Stimulated activated naive CD8-positive, alpha-beta T cell treated with anti-CD3 and anti-CD28 coated beads, Interleukin-15, amount 100 ng/mL, for 72 hours (primary cell): Measurements from ENCODE around the gene GNAL.

ENCODE experiments used
- ATAC-seq: fragments of 150-1000 bp; cut with Tn5 transposase; 2 replicates; pipeline ENCODE4 v1.10.0; 2021; ENCODE audit warnings: mild to moderate bottlenecking, moderate library complexity
- DNase-seq, 2 donors: peaks; one replicate each; pipeline ENCODE4 v3.0.0; 2021 to 2022
- H3K27ac Mint-ChIP-seq, 2 donors: one replicate each; pipeline ENCODE4 v1.8.0; 2022; ENCODE audit warnings: mild to moderate bottlenecking in 2 of 2, mixed read lengths in 2 of 2, moderate library complexity in 2 of 2
- H3K27me3 Mint-ChIP-seq: one replicate; pipeline ENCODE4 v1.8.0; 2022; ENCODE audit warnings: mixed read lengths
- H3K4me1 Mint-ChIP-seq: one replicate; pipeline ENCODE4 v1.8.0; 2022; ENCODE audit warnings: mild to moderate bottlenecking, mixed read lengths
- H3K4me3 Mint-ChIP-seq, 2 donors: one replicate each; pipeline ENCODE4 v1.8.0; 2022; ENCODE audit warnings: mild to moderate bottlenecking in 2 of 2, mixed read lengths in 2 of 2, moderate library complexity in 1 of 2
- H3K9me3 Mint-ChIP-seq, 2 donors: one replicate each; pipeline ENCODE4 v1.8.0; 2022; ENCODE audit warnings: mixed read lengths in 2 of 2

The GNAL gene

DNA sequence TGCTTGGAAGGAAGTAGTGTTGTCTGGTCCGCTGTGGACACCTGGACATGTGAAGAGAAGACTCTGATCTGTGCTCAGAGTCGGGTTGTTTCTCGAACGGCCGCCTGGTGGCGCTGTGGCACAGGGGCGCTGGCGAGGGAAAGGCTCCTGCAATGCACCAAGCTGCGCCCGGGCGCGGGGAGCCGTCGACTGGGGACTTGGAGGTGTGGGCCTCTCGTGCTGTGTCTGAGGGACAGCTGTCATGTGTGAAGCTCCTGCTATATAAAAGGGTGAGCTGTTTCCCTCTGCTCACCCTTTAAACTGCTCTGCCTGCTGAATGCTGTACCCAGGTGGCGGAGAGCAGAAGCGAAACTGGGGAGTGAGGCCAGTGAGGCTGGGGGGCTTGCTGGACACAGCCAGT, 44.0 kb downstream of the GNAL start:
- DNase-seq (peak; percentile 66 to 67), ATAC-seq (peak; percentile 86)
- no peak overlapping the region for H3K27ac Mint-ChIP-seq
- H3K9me3 Mint-ChIP-seq, result no peaks in the 10 kb centered on the region
- H3K4me1 Mint-ChIP-seq, result no peaks in the 10 kb centered on the region
- H3K4me3 Mint-ChIP-seq, result peak overlapping the region in 1 of 2 donors; percentile 52
- H3K27me3 Mint-ChIP-seq, result peaks cover 42% of the 10 kb centered on the region

GRCh38 chr18:11736656-11737055, 47.6 kb downstream of the GNAL start:
- H3K27me3 Mint-ChIP-seq, result peaks cover 49% of the 10 kb centered on the region
- no peak overlapping the region for H3K27ac Mint-ChIP-seq
- DNase-seq, result no peak
- no peaks in the 10 kb centered on the region for H3K4me1 Mint-ChIP-seq
- no peaks in the 10 kb centered on the region for H3K9me3 Mint-ChIP-seq
- H3K4me3 Mint-ChIP-seq, result no peak overlapping the region
- ATAC-seq, result no peak

DNA sequence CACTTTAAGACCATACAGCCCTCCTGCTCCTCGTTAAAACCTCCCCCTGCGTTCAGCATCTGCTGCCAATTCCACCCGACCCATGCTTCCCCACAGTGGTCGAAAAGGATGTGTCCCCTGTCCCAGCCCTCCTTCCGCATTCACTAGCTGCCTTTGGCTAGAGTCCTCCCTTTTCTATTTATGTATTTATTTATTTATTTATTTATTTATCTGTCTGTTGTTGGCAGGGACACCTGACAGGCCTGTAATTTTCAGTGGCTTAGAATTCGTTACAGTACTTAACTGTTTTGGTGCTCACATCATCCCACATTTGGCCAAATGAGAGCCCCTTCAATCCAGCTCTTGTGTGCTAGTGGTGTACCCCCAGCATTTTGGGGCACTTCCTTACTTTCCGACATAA, 50.8 kb downstream of the GNAL start:
- ATAC-seq (no peak), DNase-seq (no peak)
- Mint-ChIP-seq H3K27ac (peak overlapping the region in 1 of 2 donors; percentile 30), H3K9me3 (no peaks in the 10 kb centered on the region), H3K27me3 (peaks cover 28% of the 10 kb centered on the region), H3K4me1 (no peaks in the 10 kb centered on the region), H3K4me3 (no peak overlapping the region)

- Mint-ChIP-seq H3K27me3 (peaks cover 24% of the 10 kb centered on the region), H3K4me3 (no peak overlapping the region), H3K27ac (no peak overlapping the region), H3K4me1 (no peaks in the 10 kb centered on the region), H3K9me3 (no peaks in the 10 kb centered on the region)
- DNase-seq (no peak), ATAC-seq (no peak)
These were observed 51.4 kb downstream of the GNAL start for GRCh38 chr18:11740461-11740860.

DNA sequence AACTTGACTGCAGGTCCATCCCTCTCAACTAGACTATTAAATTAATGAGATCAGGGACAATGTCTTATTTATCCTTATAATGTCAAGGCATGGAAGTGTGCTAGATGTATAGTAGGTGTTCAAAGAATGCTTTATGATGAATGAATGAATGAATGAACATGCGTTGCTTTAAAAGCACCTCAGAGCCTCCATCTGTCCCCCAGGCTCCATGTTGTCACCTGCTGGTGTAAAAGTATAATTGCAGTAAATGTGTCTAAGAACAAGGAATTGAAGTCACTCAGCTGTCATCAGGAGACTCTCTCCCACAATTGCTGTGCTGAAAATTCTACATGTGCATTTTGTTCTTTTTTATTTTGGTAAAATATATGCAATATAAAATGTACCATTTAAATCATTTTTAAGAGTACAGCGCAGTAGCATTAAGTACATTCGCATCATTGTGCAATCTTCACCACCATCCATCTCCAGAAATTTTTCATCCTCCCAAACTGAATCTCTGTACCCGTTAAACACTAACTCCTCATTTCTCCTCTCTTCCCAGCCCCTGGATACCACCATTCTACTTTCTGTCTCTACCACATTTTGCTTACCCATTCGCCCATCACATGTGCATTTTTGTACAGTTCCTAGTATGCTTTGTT, 52.6 kb downstream of the GNAL start:
- H3K4me1 Mint-ChIP-seq, result no peaks in the 10 kb centered on the region
- no peak overlapping the region for H3K27ac Mint-ChIP-seq
- DNase-seq (no peak), ATAC-seq (peak; percentile 37)
- H3K9me3 Mint-ChIP-seq, result no peaks in the 10 kb centered on the region
- H3K4me3 Mint-ChIP-seq, result no peak overlapping the region
- H3K27me3 Mint-ChIP-seq, result peaks cover 24% of the 10 kb centered on the region

- H3K27ac Mint-ChIP-seq, result no peak overlapping the region
- peaks cover 28% of the 10 kb centered on the region for H3K27me3 Mint-ChIP-seq
- no peaks in the 10 kb centered on the region for H3K9me3 Mint-ChIP-seq
- no peak overlapping the region for H3K4me3 Mint-ChIP-seq
- no peak for DNase-seq
- no peak for ATAC-seq
- no peaks in the 10 kb centered on the region for H3K4me1 Mint-ChIP-seq
These were observed 56.5 kb downstream of the GNAL start for GRCh38 chr18:11745521-11745920.

DNA sequence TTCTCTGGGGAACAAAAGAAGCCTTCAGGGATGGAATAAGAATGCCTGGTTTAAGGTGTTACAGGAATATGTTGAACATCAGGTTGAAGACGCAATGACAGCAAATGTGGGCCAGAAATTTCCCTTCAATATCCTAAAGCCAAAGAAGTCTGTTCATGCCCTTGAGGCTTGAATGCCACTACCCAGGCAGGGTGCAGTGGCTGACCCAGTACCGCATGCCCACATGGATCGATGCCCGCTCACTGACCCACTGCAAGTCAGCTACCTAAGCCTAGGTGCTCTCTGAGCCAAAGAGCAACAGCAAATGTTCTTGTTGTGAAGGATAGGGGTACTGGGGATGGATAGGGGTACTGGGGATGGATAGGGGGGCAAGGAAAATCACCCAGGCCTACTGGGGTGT, 58.2 kb downstream of the GNAL start:
- peaks cover 10% of the 10 kb centered on the region for H3K4me1 Mint-ChIP-seq
- DNase-seq (no peak), ATAC-seq (no peak)
- H3K4me3 Mint-ChIP-seq, result no peak overlapping the region
- no peak overlapping the region for H3K27ac Mint-ChIP-seq
- H3K27me3 Mint-ChIP-seq, result peaks cover 42% of the 10 kb centered on the region
- no peaks in the 10 kb centered on the region for H3K9me3 Mint-ChIP-seq

- peaks cover 12% of the 10 kb centered on the region for H3K4me1 Mint-ChIP-seq
- H3K27me3 Mint-ChIP-seq, result peaks cover 42% of the 10 kb centered on the region
- H3K9me3 Mint-ChIP-seq, result no peaks in the 10 kb centered on the region
- H3K4me3 Mint-ChIP-seq, result no peak overlapping the region
- no peak for DNase-seq
- no peak overlapping the region for H3K27ac Mint-ChIP-seq
- ATAC-seq, result no peak
These were observed 58.7 kb downstream of the GNAL start for GRCh38 chr18:11747731-11748130.

- Mint-ChIP-seq H3K9me3 (no peaks in the 10 kb centered on the region), H3K4me3 (no peak overlapping the region), H3K27ac (no peak overlapping the region), H3K4me1 (peaks cover 12% of the 10 kb centered on the region), H3K27me3 (peaks cover 44% of the 10 kb centered on the region)
- no peak for DNase-seq
- no peak for ATAC-seq
These were observed 60.2 kb downstream of the GNAL start for GRCh38 chr18:11749305-11749704.

GRCh38 chr18:11750171-11750570, 61.1 kb downstream of the GNAL start:
- Mint-ChIP-seq H3K9me3 (no peaks in the 10 kb centered on the region), H3K4me1 (peaks cover 12% of the 10 kb centered on the region), H3K27ac (no peak overlapping the region), H3K27me3 (peaks cover 52% of the 10 kb centered on the region), H3K4me3 (no peak overlapping the region)
- DNase-seq (no peak), ATAC-seq (no peak)

DNA sequence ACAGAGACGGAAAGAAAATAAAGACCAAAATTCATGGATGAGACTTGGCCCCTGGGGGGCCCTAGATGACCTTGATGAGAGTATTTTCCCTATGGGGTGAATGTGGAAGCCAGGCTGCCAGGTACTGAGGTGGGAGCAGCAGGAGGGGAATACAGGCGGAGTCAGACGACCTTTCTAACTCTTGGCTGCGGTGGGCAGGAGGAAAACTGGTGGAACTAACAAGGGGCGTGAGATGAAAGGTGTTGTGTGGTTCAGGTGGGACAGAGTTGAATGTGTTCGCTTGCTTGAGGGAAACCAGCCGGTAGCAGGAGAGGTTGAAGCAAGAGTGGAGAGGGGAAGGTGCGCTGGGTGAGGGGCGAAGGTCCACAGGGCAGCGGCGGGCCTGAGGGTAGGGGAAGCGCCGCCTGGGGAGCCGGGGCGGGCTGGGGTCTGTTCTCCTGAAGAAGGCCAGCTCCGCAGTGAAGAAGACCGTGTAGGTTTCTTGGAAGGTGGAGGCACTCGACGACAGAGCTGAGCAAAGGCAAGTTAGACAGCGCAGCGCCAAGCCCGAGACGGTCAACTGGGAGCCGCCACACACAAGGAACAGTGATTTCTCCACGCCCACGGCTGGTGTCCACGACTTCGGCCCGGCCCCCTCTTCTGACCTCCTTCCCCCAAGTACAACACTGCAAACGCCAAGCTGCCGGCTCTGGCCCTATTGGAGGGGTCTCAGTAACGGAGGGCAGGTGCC, 61.7 kb downstream of the GNAL start:
- DNase-seq, result no peak
- peaks cover 58% of the 10 kb centered on the region for H3K27me3 Mint-ChIP-seq
- peak overlapping the region; percentile 23 to 29 for H3K4me3 Mint-ChIP-seq
- no peaks in the 10 kb centered on the region for H3K9me3 Mint-ChIP-seq
- peaks cover 12% of the 10 kb centered on the region for H3K4me1 Mint-ChIP-seq
- peak; percentile 21 for ATAC-seq
- H3K27ac Mint-ChIP-seq, result no peak overlapping the region

GRCh38 chr18:11751341-11752115, 62.5 kb downstream of the GNAL start:
- peaks cover 12% of the 10 kb centered on the region for H3K4me1 Mint-ChIP-seq
- H3K4me3 Mint-ChIP-seq, result peak overlapping the region; percentile 78 to 83
- ATAC-seq, result peak; percentile 19
- peaks cover 60% of the 10 kb centered on the region for H3K27me3 Mint-ChIP-seq
- H3K9me3 Mint-ChIP-seq, result no peaks in the 10 kb centered on the region
- H3K27ac Mint-ChIP-seq, result no peak overlapping the region
- no peak for DNase-seq

- Mint-ChIP-seq H3K27me3 (peaks cover 65% of the 10 kb centered on the region), H3K9me3 (no peaks in the 10 kb centered on the region), H3K27ac (peak overlapping the region in 1 of 2 donors; percentile 27), H3K4me3 (peak overlapping the region; percentile 78 to 83), H3K4me1 (peaks cover 12% of the 10 kb centered on the region)
- ATAC-seq (peak; percentile 81), DNase-seq (peak in 1 of 2 donors; percentile 42)
These were observed 63.2 kb downstream of the GNAL start for GRCh38 chr18:11752116-11752911.

DNA sequence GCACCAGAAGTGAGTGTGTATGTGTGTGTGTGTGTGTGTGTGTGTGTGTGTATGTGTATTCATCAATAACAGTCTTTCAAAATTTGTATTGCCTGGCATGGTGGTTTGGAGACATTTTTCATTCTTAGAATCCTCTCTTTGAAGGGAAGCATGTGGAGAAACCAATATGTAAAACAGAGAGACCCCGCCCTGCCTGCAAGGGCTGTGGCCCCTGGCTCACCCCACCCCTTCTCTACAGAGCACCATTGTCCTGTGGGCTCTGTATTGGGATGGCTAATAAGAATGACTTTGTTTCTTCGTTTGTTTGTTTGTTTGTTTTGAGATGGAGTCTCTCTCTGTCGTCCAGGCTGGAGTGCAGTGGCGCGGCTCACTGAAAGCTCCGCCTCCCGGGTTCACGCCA, 65.9 kb downstream of the GNAL start:
- DNase-seq (no peak), ATAC-seq (no peak)
- Mint-ChIP-seq H3K27ac (no peak overlapping the region), H3K27me3 (peaks cover 62% of the 10 kb centered on the region), H3K4me3 (no peak overlapping the region), H3K9me3 (no peaks in the 10 kb centered on the region), H3K4me1 (peaks cover 12% of the 10 kb centered on the region)

DNA sequence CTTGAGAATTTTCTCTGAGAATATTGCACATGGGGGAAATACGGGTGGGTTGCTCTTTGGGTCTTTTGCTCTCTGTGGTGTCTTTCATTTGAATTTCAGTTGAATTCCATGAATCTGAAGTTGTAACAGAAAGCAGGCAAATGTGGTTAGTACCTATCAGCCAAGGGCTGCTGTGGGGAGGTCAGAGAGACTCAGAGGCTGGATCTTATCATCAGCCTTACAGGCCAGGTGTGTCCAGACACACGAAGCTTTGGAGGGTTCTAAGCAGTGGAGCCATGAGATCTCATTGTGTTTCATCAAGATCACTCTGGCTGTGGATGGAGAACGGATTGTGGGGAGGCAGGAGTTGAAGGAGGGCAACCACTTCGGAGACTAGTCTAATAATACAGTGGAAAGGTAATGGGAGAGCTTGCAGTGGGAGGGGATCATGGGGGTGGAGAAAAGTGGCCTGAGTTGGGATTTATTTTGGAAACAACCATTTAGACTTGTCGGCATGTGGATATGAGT, 68.1 kb downstream of the GNAL start:
- H3K27ac Mint-ChIP-seq, result no peak overlapping the region
- no peaks in the 10 kb centered on the region for H3K9me3 Mint-ChIP-seq
- ATAC-seq, result no peak
- H3K4me3 Mint-ChIP-seq, result no peak overlapping the region
- H3K27me3 Mint-ChIP-seq, result peaks cover 41% of the 10 kb centered on the region
- no peak for DNase-seq
- H3K4me1 Mint-ChIP-seq, result peaks cover 4% of the 10 kb centered on the region
